ENCODE measurements around the gene SEMA4A. TPM values are rescaled to one million over a fixed set of nuclear protein-coding genes. Genes with fewer than 3 reads are reported as not detected.

Gene SEMA4A
- total RNA-seq, 2 experiments from 2014 or later: 14.5 to 30.6 TPM

DNA sequence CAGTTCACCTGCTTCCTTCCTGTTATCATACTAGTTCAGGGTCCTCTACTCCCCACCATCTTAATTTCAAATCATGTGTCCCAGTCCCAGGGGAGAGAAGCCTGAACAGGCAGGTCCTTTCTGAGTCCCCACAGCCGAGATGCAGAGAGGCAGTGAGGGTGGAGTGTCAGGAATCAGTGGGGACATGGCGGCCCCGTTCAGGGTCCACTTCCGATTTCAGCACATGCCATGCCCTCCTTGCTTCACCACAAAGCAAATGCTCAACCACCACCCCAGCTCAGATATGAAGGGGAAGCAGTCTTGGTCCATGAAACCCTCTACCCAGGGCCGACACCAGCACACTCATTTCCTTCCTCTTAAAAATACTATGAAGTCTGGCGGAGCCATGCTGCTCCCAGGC is 5.2 kb upstream of the SEMA4A start:
- Mint-ChIP-seq H3K36me3 (no peaks in the 10 kb centered on the region), H3K27me3 (no peaks in the 10 kb centered on the region), H3K4me1 (peaks cover 45% of the 10 kb centered on the region), H3K4me3 (no peak overlapping the region), H3K27ac (peak overlapping the region; percentile 73), H3K9me3 (ENCODE audit: low read depth) (no peaks in the 10 kb centered on the region)
- DNase-seq (no peak), ATAC-seq (peak; percentile 12)
- CTCF ChIA-PET: interaction anchor here (1.0 to 18.3 kb wide), 13 partner anchors 11 to 171 kb away, joined by 3 to 267 read pairs (median 5); partner anchors contain the start of genes PMF1 and SLC25A44

DNA sequence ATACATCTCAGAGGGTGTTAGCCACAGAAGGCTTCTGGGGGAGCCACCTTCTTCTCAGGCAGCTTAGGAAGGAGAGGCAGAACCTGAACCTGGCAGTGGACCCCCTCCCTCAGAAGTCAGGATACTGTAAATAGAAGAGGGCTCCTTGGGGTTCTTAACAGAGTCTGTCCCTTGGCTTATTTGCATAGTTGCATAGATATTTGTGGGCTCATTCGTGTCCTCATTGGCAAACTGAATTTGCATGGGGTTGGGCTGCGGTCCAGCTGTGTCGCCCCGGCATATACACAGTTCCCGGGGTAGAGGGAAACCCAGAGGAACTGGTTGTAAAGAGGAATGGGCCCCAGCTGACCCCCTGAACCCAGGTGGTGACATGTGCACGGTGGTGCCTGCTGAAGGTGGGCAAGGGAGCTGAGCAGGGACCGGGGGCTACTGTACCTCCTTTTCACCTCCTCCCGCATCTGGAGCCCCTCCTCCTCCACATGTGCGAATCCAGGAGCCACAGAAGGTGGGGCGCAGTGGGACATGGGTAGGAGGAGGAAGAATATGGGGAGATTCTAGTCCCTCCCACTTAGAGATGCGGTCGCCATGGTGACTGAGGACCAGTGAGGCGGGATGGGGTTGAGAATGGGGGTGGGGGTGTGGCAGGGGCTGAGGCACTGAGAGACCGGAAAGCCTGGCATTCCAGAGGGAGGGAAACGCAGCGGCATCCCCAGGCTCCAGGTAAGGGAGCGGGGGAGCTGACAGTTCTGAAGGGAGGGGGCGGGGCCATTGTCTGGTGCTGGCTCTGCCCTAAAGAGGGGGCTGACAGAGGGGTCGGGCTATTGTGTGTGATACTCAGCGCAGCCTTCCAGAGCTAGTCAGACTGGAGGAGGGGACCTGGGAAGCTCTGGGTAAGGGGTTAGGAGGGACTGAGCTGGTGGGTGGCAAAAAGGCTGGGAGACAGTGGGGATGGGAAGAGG is 3.7 kb upstream of the SEMA4A start:
- CTCF ChIA-PET: interaction anchor here (0.6 to 18.3 kb wide), 7 partner anchors 10 to 510 kb away, joined by 3 to 267 read pairs (median 4); no protein-coding TSS in a partner anchor
- H3K27ac Mint-ChIP-seq: no peak overlapping the region

DNA sequence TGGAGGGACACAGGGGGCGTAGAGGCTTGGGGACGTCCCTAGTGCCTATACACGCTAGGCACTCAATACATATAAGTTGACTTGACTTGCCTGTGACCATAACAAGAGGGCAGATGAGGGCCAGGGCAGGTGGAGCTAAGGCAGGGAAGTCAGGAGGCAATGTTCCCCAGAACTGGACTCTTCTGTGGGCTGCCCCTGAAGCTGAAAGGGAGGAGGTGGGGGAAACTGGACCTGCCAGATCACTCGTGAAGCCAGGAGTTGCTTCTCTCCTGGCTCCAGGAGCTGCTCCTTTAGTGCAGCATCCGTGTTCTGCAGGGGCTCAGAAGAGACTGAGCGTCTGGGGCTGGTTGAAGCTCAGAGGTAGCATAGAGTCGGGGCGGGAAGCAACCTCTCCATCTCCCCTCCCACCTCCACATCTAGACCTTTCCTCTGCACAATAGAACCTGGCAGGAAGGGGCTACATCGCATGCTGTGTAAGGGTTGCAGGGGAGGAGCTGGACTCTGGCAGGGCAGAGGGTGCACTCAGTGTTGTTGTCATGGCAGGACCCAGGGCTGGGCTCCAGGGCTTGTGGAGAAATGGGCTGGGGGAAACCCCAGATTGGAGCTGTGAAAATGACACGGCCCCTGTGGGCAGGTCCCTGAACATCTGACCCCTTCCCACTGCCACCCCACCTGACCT is 2.9 kb upstream of the SEMA4A start:
- no peaks in the 10 kb centered on the region for H3K36me3 Mint-ChIP-seq
- H3K4me3 Mint-ChIP-seq: no peak overlapping the region
- ATAC-seq (no peak), DNase-seq (no peak)
- CTCF ChIA-PET: interaction anchor here (0.5 to 18.3 kb wide), 6 partner anchors 8 to 169 kb away, joined by 3 to 267 read pairs (median 4); no protein-coding TSS in a partner anchor
- H3K27me3 Mint-ChIP-seq: no peaks in the 10 kb centered on the region
- no peak overlapping the region for H3K27ac Mint-ChIP-seq
- H3K4me1 Mint-ChIP-seq: peaks cover 55% of the 10 kb centered on the region
- H3K9me3 Mint-ChIP-seq (ENCODE audit: low read depth): no peaks in the 10 kb centered on the region

More for the DNA sequence above, 3.7 kb upstream of the SEMA4A start:
- H3K4me3 Mint-ChIP-seq: no peak overlapping the region
- peaks cover 52% of the 10 kb centered on the region for H3K4me1 Mint-ChIP-seq
- H3K9me3 Mint-ChIP-seq (ENCODE audit: low read depth): no peaks in the 10 kb centered on the region
- no peak for DNase-seq
- no peaks in the 10 kb centered on the region for H3K27me3 Mint-ChIP-seq
- H3K36me3 Mint-ChIP-seq: no peaks in the 10 kb centered on the region
- ATAC-seq: no peak

DNA sequence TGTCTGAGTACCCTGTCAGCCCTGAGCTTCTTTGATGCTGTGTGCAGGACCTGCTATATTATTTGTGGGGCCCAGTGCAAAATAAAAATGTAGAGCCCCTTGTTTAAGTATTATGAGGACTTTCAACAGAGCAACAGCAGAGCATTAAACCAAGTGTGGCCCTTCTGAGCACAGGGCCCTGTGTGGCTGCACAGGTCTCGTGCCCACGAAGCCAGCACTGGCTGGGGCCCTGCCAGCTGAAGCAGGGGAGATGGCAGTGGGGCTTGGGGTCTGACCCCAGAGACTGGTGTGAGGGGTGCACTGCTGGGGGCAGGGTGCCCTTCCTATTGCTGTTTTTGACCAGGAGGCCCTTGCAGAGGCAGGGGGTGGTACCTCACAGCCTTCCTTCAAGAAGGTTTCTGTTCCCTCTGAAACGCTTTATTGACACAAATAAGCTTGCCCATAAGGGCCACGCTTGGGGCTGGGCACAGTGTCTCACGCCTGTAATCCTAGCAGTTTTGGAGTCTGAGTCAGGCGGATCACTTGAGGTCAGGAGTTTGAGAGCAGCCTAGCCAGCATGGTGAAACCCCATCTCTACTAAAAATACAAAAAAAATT is 2.2 kb upstream of the SEMA4A start:
- H3K27ac Mint-ChIP-seq: no peak overlapping the region
- ATAC-seq: no peak

DNA sequence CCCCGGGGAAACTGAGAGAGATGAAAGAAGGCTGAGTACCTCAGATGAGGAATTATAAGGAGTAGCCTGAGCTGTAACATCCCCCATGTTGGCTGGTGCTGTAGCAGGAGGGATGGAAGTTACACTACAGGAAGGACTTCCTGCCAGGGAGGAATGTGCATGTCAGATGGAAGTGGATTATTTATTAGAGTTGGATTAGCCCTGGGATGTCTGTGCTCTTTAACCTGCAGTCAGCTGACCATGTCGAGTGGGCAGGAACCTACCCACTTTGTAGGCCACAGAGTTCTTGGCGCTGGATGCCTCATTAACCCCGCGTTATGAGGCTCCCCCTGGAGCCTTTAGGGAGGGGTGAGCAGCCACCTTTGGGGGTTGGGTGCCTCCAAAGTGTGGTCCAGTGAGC is 757 bp upstream of the SEMA4A start:
- Mint-ChIP-seq H3K36me3 (peaks cover 2% of the 10 kb centered on the region), H3K4me3 (no peak overlapping the region), H3K27ac (no peak overlapping the region), H3K27me3 (no peaks in the 10 kb centered on the region), H3K4me1 (peaks cover 57% of the 10 kb centered on the region), H3K9me3 (ENCODE audit: low read depth) (no peaks in the 10 kb centered on the region)
- CTCF ChIA-PET: interaction anchor here (0.5 to 18.3 kb wide), 3 partner anchors 10 to 313 kb away, joined by 3 to 267 read pairs (median 7); no protein-coding TSS in a partner anchor
- no peak for ATAC-seq
- DNase-seq: no peak

More for the DNA sequence above, 2.2 kb upstream of the SEMA4A start:
- Mint-ChIP-seq H3K4me1 (peaks cover 55% of the 10 kb centered on the region), H3K4me3 (no peak overlapping the region), H3K36me3 (no peaks in the 10 kb centered on the region), H3K9me3 (ENCODE audit: low read depth) (no peaks in the 10 kb centered on the region), H3K27me3 (no peaks in the 10 kb centered on the region)
- DNase-seq: no peak
- CTCF ChIA-PET: interaction anchor here (0.8 to 18.3 kb wide), 4 partner anchors 9 to 76 kb away, joined by 3 to 267 read pairs (median 5); no protein-coding TSS in a partner anchor

DNA sequence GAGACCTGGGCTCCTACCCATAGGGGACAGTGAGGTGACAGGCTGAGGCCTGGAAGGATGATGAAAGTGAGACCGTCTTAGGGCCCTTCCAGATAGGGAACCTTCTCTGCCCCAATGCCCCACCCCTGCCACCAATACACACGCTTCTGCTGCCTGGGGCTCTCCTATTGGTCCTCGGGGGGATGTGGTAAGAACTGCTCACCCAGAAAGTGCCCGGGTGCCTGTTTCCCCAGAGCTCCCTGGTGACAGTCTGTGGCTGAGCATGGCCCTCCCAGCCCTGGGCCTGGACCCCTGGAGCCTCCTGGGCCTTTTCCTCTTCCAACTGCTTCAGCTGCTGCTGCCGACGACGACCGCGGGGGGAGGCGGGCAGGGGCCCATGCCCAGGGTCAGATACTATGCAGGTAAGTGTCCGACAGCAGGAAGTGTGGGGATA is 948 bp downstream of the SEMA4A start:
- Mint-ChIP-seq H3K9me3 (ENCODE audit: low read depth) (no peaks in the 10 kb centered on the region), H3K36me3 (peaks cover 2% of the 10 kb centered on the region), H3K4me1 (peaks cover 55% of the 10 kb centered on the region), H3K27me3 (no peaks in the 10 kb centered on the region), H3K4me3 (peak overlapping the region; percentile 70), H3K27ac (peak overlapping the region; percentile 83)
- peak; percentile 92 for ATAC-seq
- CTCF ChIA-PET: interaction anchor here (1.2 to 18.3 kb wide), 8 partner anchors 9 to 164 kb away, joined by 3 to 267 read pairs (median 4); no protein-coding TSS in a partner anchor
- DNase-seq: peak; percentile 79

DNA sequence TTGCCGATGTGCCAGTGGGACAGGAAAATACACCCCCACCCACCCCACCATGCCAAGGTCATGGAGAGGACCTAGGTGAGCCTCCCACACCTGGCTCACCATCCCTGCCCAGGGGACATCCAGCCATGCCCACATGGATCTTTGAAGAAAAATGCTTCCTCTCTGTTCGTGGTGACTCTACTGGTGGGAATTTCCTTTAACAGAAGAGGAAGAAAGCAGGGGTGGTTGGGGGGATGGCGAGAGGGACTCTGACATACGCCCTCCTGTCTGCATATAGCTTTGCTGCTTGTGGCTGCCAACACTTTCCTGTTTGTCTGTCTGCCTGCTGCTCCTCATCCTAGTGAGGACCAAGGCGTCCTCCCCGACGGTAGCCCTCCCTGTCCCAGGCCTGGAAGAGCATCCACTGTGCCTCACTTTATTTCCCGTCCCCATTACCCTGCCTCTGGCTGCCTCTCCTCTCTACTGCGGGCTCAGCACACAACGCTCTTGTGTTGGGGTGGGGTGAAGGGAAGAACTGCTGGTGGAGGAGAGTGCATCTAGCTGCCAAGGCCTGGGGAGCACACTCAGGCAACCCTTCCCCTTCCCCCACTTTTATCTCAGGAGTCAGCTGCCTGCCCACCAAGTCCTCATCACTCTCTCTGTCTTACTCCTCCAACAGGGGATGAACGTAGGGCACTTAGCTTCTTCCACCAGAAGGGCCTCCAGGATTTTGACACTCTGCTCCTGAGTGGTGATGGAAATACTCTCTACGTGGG is 2.5 kb downstream of the SEMA4A start:
- H3K27me3 Mint-ChIP-seq: no peaks in the 10 kb centered on the region
- no peak for ATAC-seq
- H3K9me3 Mint-ChIP-seq (ENCODE audit: low read depth): no peaks in the 10 kb centered on the region
- CTCF ChIA-PET: interaction anchor here (0.9 to 18.3 kb wide), 6 partner anchors 9 to 127 kb away, joined by 3 to 267 read pairs (median 4); no protein-coding TSS in a partner anchor
- H3K36me3 Mint-ChIP-seq: peaks cover 4% of the 10 kb centered on the region
- peak overlapping the region; percentile 4 for H3K27ac Mint-ChIP-seq
- no peak for DNase-seq
- H3K4me1 Mint-ChIP-seq: peaks cover 66% of the 10 kb centered on the region
- H3K4me3 Mint-ChIP-seq: peak overlapping the region; percentile 70

DNA sequence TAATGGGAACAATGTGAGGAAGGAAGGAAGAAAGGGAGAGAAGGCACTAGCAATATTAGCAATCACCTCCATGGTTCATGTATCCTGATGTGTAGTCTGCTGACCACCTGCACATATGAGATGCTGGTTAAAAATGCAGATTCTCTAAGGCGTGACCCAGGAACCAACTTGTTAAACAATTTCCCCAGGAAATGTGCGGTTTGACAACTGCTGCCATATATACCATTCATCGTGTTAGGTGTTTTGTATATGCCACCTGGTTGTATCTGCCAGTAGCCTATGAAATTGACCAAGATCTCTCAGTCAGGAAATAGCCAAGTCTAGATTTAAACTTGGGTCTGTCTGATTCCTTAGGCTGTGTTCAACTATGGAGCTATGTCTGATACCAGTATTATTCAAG is 4.1 kb downstream of the SEMA4A start:
- Mint-ChIP-seq H3K36me3 (peaks cover 4% of the 10 kb centered on the region), H3K27ac (no peak overlapping the region), H3K9me3 (ENCODE audit: low read depth) (no peaks in the 10 kb centered on the region), H3K27me3 (no peaks in the 10 kb centered on the region), H3K4me3 (no peak overlapping the region), H3K4me1 (peaks cover 65% of the 10 kb centered on the region)
- CTCF ChIA-PET: interaction anchor here (0.9 kb wide), 1 partner anchor 68 kb away, joined by 6 read pairs; no protein-coding TSS in a partner anchor
- DNase-seq: no peak
- no peak for ATAC-seq

DNA sequence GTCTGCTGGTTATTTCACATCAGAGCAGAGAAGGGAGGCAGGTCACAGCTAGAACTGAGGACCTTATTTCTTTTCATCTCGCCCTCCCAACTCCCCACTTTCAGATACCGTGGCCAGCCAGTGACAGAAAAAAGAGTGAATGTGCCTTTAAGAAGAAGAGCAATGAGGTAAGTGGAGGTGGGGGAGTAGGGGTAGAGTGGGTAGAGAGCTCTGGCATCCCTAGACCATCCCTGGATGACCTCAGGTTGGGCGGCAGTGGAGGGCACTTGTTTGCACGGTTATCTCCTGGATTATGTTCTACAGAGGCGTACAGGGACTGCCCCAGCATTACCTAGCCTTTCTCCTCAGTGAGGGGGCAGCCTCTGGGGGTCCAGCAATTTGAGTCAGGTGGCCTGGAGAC is 4.6 kb downstream of the SEMA4A start:
- no peaks in the 10 kb centered on the region for H3K9me3 Mint-ChIP-seq (ENCODE audit: low read depth)
- CTCF ChIA-PET: interaction anchor here (0.5 to 0.9 kb wide), 2 partner anchors 67 to 432 kb away, joined by 3 to 6 read pairs; no protein-coding TSS in a partner anchor
- peaks cover 4% of the 10 kb centered on the region for H3K36me3 Mint-ChIP-seq
- ATAC-seq: no peak
- H3K27me3 Mint-ChIP-seq: no peaks in the 10 kb centered on the region
- H3K4me3 Mint-ChIP-seq: no peak overlapping the region
- peaks cover 61% of the 10 kb centered on the region for H3K4me1 Mint-ChIP-seq
- no peak for DNase-seq
- H3K27ac Mint-ChIP-seq: peak overlapping the region; percentile 6

DNA sequence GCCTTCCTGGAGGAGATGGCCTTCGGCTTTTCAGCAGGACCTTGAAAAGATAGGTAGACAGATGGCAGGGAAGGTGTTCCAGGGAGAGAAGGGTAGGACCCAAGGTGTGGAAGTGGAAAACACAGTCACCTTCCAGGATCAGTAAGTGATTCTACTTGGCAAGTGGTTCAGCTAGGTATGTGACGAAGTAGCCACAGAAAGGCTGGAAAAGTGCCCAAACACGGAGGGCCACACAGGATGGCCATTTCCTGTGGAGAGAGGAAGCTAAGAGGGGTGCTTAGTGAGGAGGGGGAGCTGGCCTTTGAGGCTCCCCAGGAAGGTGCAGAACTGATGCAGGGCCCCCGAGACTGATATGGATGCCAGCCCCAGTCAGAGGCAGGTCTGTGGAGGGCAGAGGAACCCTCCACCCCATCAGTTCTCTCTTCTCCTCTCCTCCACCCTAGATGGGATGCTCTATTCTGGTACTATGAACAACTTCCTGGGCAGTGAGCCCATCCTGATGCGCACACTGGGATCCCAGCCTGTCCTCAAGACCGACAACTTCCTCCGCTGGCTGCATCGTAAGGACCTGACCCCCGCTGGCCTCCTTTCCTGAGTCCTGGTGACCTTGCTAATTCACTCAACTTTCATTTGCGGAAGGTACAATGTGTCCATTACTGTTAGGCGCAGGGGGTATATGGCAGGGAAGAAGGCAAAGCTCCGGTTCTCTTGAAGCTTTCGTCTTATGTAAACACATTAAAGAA is 6.8 kb downstream of the SEMA4A start:
- Mint-ChIP-seq H3K4me1 (peaks cover 52% of the 10 kb centered on the region), H3K9me3 (ENCODE audit: low read depth) (no peaks in the 10 kb centered on the region), H3K27me3 (no peaks in the 10 kb centered on the region), H3K4me3 (peak overlapping the region; percentile 54), H3K36me3 (peaks cover 7% of the 10 kb centered on the region), H3K27ac (no peak overlapping the region)
- DNase-seq (no peak), ATAC-seq (no peak)
- CTCF ChIA-PET: interaction anchor here (0.8 to 2.3 kb wide), 5 partner anchors 12 to 87 kb away, joined by 3 to 9 read pairs (median 4); no protein-coding TSS in a partner anchor

DNA sequence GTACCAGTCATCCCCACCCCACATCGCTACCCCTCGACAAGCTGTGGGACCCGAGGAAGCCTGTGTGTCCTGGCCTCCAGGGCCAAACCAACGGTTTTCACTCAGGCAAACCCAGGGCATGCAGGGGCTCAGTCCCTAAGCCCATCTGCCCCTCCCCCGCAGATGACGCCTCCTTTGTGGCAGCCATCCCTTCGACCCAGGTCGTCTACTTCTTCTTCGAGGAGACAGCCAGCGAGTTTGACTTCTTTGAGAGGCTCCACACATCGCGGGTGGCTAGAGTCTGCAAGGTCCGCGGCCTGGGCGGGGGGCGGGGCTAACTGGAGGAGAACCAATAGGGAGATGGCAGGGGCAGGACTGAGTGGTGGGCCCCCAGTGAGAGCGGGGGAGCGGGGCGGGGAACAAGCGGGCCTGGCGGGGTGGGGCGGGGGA is 7.4 kb downstream of the SEMA4A start:
- peak; percentile 77 for DNase-seq
- peaks cover 2% of the 10 kb centered on the region for H3K9me3 Mint-ChIP-seq (ENCODE audit: low read depth)
- H3K27ac Mint-ChIP-seq: peak overlapping the region; percentile 38
- CTCF ChIA-PET: interaction anchor here (0.8 to 2.3 kb wide), 6 partner anchors 13 to 225 kb away, joined by 3 to 9 read pairs (median 4); no protein-coding TSS in a partner anchor
- no peaks in the 10 kb centered on the region for H3K27me3 Mint-ChIP-seq
- peaks cover 10% of the 10 kb centered on the region for H3K36me3 Mint-ChIP-seq
- H3K4me1 Mint-ChIP-seq: peaks cover 49% of the 10 kb centered on the region
- peak; percentile 90 for ATAC-seq
- peak overlapping the region; percentile 54 for H3K4me3 Mint-ChIP-seq
